ENCODE results near the gene PRUNE2.

DNA sequence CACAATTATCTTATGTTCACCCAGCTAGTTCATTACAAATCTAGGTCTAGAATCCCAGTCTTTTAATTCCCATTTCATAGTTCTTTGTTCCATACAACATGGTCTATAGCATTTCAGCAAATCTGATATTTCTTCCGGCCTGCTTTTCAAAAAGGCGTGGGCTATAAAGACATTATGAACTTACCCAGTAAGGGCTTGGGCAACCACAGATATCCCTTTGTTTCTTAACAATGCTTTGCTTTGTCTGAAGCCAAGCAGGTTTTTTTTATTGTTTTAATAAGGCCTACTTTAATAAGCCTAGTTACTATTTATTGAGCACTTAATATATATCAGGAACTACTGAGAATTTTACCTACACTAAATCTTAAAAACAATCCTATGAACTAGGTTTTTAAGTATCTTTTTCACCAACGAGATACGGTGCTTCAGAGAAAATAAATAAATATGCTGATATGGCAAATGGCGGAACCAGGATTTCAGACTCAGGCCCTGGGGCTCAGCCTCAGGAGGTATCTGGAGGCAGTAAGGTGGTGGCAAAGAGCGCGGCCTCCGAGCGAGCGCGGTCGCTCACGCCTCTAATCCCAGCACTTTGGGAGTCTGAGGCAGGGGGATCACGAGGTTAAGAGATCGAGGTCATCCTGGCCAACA is 112.0 kb downstream of the PRUNE2 start:
- TF ChIP-seq, protein P1, sequence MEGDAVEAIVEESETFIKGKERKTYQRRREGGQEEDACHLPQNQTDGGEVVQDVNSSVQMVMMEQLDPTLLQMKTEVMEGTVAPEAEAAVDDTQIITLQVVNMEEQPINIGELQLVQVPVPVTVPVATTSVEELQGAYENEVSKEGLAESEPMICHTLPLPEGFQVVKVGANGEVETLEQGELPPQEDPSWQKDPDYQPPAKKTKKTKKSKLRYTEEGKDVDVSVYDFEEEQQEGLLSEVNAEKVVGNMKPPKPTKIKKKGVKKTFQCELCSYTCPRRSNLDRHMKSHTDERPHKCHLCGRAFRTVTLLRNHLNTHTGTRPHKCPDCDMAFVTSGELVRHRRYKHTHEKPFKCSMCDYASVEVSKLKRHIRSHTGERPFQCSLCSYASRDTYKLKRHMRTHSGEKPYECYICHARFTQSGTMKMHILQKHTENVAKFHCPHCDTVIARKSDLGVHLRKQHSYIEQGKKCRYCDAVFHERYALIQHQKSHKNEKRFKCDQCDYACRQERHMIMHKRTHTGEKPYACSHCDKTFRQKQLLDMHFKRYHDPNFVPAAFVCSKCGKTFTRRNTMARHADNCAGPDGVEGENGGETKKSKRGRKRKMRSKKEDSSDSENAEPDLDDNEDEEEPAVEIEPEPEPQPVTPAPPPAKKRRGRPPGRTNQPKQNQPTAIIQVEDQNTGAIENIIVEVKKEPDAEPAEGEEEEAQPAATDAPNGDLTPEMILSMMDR (optimal IDR thresholded peaks at IDR 0.05 in 1 of 3, IDR thresholded peaks at IDR 0.05 in 1 of 3, conservative IDR thresholded peaks at IDR 0.05 in 1 of 3; ENCODE audit: extremely low read depth in 1 of 3, insufficient read depth in 2 of 3, low read length in 3 of 3): no peak
- TF ChIP-seq EZH2 (IDR thresholded peaks at IDR 0.05; ENCODE audit: low read length): no peak

Data from keratinocyte (primary cell).